Measurements from ENCODE around the gene LYRM1. TPM values are rescaled to one million over a fixed set of nuclear protein-coding genes. Genes with fewer than 3 reads are reported as not detected.
"Not testable (repeated sequence)": the region's sequence is repeated elsewhere in the genome, so short reads cannot be mapped to it uniquely, and the experiment has no call there.

Gene LYRM1
- total RNA-seq, 2 donors from 2014 or later = 21.0 to 39.7 TPM

DNA sequence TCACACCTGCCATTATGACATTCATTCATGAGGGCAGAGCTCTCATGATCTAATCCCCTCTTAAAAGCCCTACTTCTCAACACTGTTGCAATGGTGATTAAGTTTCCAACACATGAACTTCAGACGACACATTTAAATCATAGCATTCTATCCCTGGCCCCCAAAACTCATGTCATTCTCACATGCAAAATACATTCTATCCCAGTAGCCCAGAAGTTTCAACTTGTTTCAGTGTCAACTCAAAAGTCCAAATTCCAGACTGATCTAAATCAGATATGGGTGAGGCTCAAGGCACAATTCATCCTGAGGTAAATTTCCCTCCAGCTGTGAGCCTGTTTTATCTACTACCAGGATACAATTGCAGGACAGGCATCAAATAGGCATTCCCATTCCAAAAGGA lies 25.2 kb downstream of the LYRM1 start:
- Mint-ChIP-seq H3K27me3 (no peaks in the 10 kb centered on the region), H3K27ac (no peak overlapping the region), H3K9me3 (no peaks in the 10 kb centered on the region), H3K4me1 (no peaks in the 10 kb centered on the region), H3K36me3 (ENCODE audit: low read depth) (peaks cover 37% of the 10 kb centered on the region), H3K4me3 (no peak overlapping the region)
- ATAC-seq (replicated peaks) = no peak

DNA sequence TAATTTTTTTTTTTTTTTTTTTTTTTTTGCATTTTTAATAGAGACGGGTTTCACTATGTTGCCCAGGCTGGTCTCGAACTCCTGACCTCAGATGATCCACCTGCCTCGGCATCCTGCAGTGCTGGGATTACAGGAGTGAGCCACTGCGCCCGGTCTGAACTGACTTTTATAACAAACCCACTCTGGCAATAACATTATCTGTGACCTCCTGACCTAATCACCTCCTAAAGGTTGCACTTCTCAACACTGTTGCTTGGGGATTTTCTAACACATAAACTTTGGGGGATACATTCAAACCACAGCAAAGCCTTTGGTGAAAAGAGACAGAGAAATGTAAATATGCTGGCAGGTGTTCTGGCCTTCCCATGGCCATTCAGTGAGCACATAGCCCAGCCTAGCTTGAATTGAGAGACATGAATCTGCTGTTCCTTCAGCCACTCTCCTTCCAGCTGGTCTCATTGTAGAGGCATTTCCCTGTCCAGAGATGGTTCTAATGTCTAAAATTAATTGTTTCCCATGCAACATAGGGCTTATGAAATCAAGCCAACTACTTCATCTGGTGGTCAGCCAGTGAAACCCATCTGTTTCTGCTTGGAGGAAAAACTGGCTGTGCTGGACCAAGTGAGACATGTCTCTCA lies 28.3 kb downstream of the LYRM1 start:
- Mint-ChIP-seq H3K27ac (no peak overlapping the region), H3K27me3 (no peaks in the 10 kb centered on the region), H3K36me3 (ENCODE audit: low read depth) (peaks cover 19% of the 10 kb centered on the region), H3K9me3 (no peaks in the 10 kb centered on the region), H3K4me3 (no peak overlapping the region), H3K4me1 (no peaks in the 10 kb centered on the region)
- no peak for ATAC-seq (replicated peaks)

GRCh38 chr16:20929676-20930364 lies 29.2 kb downstream of the LYRM1 start:
- H3K9me3 Mint-ChIP-seq; H3K4me3 Mint-ChIP-seq; ATAC-seq (replicated peaks); H3K27ac Mint-ChIP-seq; H3K4me1 Mint-ChIP-seq; H3K36me3 Mint-ChIP-seq (ENCODE audit: low read depth); H3K27me3 Mint-ChIP-seq: not testable (repeated sequence)

- ATAC-seq (replicated peaks) = no peak
- no peak overlapping the region for H3K4me3 Mint-ChIP-seq
- H3K9me3 Mint-ChIP-seq = no peaks in the 10 kb centered on the region
- no peaks in the 10 kb centered on the region for H3K4me1 Mint-ChIP-seq
- no peaks in the 10 kb centered on the region for H3K27me3 Mint-ChIP-seq
- H3K27ac Mint-ChIP-seq = no peak overlapping the region
- peaks cover 6% of the 10 kb centered on the region for H3K36me3 Mint-ChIP-seq (ENCODE audit: low read depth)
Measured at GRCh38 chr16:20930365-20930690, 29.8 kb downstream of the LYRM1 start.

DNA sequence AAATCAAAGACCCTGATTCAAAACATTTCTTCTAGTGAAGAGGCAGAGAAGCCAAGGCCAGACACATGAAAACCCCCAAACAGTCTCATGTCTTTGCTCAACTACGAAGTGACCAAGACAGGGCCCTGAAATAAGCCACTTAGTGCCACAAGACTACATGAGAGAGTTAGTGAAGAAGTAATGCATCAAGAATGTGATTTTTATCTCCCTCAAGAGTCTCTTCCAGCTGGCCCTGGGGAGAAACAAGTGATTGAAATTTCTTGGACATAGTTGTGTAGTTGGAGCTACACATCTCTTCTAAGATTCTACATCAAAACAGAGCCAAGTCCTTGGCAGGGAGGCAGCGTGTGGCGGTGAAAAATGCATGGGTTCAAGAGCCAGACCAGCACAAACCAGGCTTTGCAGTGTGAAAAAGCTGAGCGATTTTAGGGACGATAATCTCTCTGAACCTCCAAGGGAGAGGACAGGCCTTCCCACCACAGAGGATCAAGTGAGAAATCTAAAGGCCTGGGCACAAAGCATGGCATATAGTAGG lies 30.6 kb downstream of the LYRM1 start:
- no peaks in the 10 kb centered on the region for H3K27me3 Mint-ChIP-seq
- H3K36me3 Mint-ChIP-seq (ENCODE audit: low read depth) = no peaks in the 10 kb centered on the region
- no peaks in the 10 kb centered on the region for H3K9me3 Mint-ChIP-seq
- no peak for ATAC-seq (replicated peaks)
- H3K27ac Mint-ChIP-seq = no peak overlapping the region
- H3K4me1 Mint-ChIP-seq = no peaks in the 10 kb centered on the region
- no peak overlapping the region for H3K4me3 Mint-ChIP-seq

- Mint-ChIP-seq H3K9me3 (no peaks in the 10 kb centered on the region), H3K36me3 (ENCODE audit: low read depth) (no peaks in the 10 kb centered on the region), H3K27me3 (no peaks in the 10 kb centered on the region), H3K27ac (no peak overlapping the region), H3K4me1 (peaks cover 2% of the 10 kb centered on the region), H3K4me3 (no peak overlapping the region)
- no peak for ATAC-seq (replicated peaks)
Measured at GRCh38 chr16:20933589-20933988, 33.0 kb downstream of the LYRM1 start.

- no peaks in the 10 kb centered on the region for H3K27me3 Mint-ChIP-seq
- no peaks in the 10 kb centered on the region for H3K36me3 Mint-ChIP-seq (ENCODE audit: low read depth)
- no peak for ATAC-seq (replicated peaks)
- H3K4me1 Mint-ChIP-seq = peaks cover 12% of the 10 kb centered on the region
- H3K27ac Mint-ChIP-seq = peak overlapping the region; percentile 83
- no peaks in the 10 kb centered on the region for H3K9me3 Mint-ChIP-seq
- peak overlapping the region; percentile 45 for H3K4me3 Mint-ChIP-seq
Measured at GRCh38 chr16:20937736-20938135, 37.2 kb downstream of the LYRM1 start.

DNA sequence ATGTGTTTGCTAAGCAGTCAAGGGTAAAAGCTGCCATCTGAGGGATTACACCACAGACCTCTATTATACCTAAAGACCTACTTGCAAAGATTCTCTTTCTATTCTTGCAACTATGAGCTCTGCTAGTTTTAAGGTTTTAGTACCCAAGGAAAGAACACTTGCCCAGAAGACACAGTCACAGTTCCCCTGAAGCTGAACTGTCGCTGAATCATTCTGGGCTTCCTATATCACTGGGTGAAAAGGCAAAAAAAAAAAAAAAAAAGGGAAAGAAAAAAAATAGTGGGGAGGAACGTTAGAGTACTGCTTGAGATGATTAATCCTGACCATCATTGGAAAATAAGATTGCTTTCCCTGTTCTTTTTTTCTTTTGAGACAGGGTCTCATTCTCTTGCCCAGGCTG lies 37.9 kb downstream of the LYRM1 start:
- H3K27ac Mint-ChIP-seq = peak overlapping the region; percentile 83
- no peaks in the 10 kb centered on the region for H3K36me3 Mint-ChIP-seq (ENCODE audit: low read depth)
- peak; percentile 83 for ATAC-seq (replicated peaks)
- no peaks in the 10 kb centered on the region for H3K27me3 Mint-ChIP-seq
- no peaks in the 10 kb centered on the region for H3K9me3 Mint-ChIP-seq
- H3K4me1 Mint-ChIP-seq = peaks cover 12% of the 10 kb centered on the region
- H3K4me3 Mint-ChIP-seq = peak overlapping the region; percentile 45

DNA sequence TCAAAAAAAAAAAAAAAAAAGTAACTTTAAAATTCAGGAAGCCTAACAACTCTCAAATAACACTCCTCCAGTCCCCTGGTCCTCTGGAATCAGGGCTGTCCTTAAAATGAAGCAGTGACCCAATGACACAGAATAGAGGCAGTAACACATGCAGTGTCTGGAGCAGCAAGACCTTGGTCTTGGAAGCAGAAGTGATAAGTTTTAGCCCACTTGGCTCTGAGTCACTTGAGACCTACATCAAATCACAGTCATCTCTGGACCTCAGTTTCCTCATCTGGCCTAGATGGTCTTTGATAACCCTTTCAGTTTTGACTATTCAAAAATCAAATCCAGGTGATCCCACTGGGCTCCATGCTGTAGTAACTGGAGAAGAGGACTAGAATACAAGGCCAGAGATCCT lies 39.0 kb downstream of the LYRM1 start:
- ATAC-seq (replicated peaks) = peak; percentile 67
- Mint-ChIP-seq H3K27me3 (no peaks in the 10 kb centered on the region), H3K4me1 (peaks cover 13% of the 10 kb centered on the region), H3K36me3 (ENCODE audit: low read depth) (no peaks in the 10 kb centered on the region), H3K9me3 (no peaks in the 10 kb centered on the region), H3K4me3 (no peak overlapping the region), H3K27ac (no peak overlapping the region)

GRCh38 chr16:20940871-20941635 lies 40.5 kb downstream of the LYRM1 start:
- Mint-ChIP-seq H3K36me3 (ENCODE audit: low read depth) (no peaks in the 10 kb centered on the region), H3K27me3 (no peaks in the 10 kb centered on the region), H3K4me3 (no peak overlapping the region), H3K9me3 (no peaks in the 10 kb centered on the region), H3K4me1 (peaks cover 16% of the 10 kb centered on the region), H3K27ac (peak overlapping the region; percentile 77)
- peak; percentile 6 for ATAC-seq (replicated peaks)

- Mint-ChIP-seq H3K4me3 (no peak overlapping the region), H3K9me3 (no peaks in the 10 kb centered on the region), H3K36me3 (ENCODE audit: low read depth) (no peaks in the 10 kb centered on the region), H3K27me3 (no peaks in the 10 kb centered on the region), H3K4me1 (peaks cover 16% of the 10 kb centered on the region), H3K27ac (peak overlapping the region; percentile 77)
- no peak for ATAC-seq (replicated peaks)
Measured at GRCh38 chr16:20941636-20941926, 41.0 kb downstream of the LYRM1 start.

DNA sequence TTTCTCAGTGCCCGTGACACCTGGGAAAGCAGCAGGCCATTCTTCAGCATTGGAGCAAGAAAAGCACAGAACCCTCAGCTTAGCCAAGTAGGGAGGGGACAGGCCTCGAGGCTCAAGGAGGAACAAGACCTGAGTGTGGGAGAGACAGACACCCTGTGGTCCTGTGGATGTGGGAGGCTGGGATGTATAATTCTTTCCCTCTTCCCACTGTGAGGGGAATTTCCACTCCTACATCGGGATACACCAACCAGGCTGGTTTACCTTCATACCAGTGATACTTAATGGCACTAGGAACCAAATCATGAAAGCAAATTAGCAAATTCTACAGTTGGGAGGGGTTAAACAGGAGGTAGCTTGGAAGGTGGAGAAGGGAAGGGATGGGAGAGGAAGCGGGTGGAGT lies 41.7 kb downstream of the LYRM1 start:
- no peaks in the 10 kb centered on the region for H3K36me3 Mint-ChIP-seq (ENCODE audit: low read depth)
- H3K27ac Mint-ChIP-seq = no peak overlapping the region
- H3K4me3 Mint-ChIP-seq = no peak overlapping the region
- peaks cover 16% of the 10 kb centered on the region for H3K4me1 Mint-ChIP-seq
- no peaks in the 10 kb centered on the region for H3K27me3 Mint-ChIP-seq
- H3K9me3 Mint-ChIP-seq = no peaks in the 10 kb centered on the region
- no peak for ATAC-seq (replicated peaks)

- no peak overlapping the region for H3K4me3 Mint-ChIP-seq
- H3K4me1 Mint-ChIP-seq = peaks cover 11% of the 10 kb centered on the region
- peaks cover 4% of the 10 kb centered on the region for H3K27me3 Mint-ChIP-seq
- no peaks in the 10 kb centered on the region for H3K36me3 Mint-ChIP-seq (ENCODE audit: low read depth)
- H3K9me3 Mint-ChIP-seq = no peaks in the 10 kb centered on the region
- peak; percentile 90 for ATAC-seq (replicated peaks)
- peak overlapping the region; percentile 66 for H3K27ac Mint-ChIP-seq
Measured at GRCh38 chr16:20944861-20945574, 44.4 kb downstream of the LYRM1 start.

- not testable (repeated sequence) for H3K4me3 Mint-ChIP-seq; ATAC-seq (replicated peaks); H3K9me3 Mint-ChIP-seq; H3K36me3 Mint-ChIP-seq (ENCODE audit: low read depth); H3K27ac Mint-ChIP-seq; H3K27me3 Mint-ChIP-seq
- peaks cover 11% of the 10 kb centered on the region for H3K4me1 Mint-ChIP-seq
Measured at GRCh38 chr16:20945575-20945875, 45.0 kb downstream of the LYRM1 start.
